Ovary (tissue), 9 donors: ENCODE data around the gene SNX7. TPM values are rescaled to one million over a fixed set of nuclear protein-coding genes. Genes with fewer than 3 reads are reported as not detected.

Experiments
- DNase-seq, 5 donors: peaks; one replicate each; pipeline ENCODE4 v3.0.0-alpha.2; 2019 to 2020
- H3K27ac ChIP-seq, 2 donors: fragments of 200-600 bp; one replicate each; pipeline versions ENCODE4 v1.5.1 to v1.8.0; 2019 to 2022
- H3K27me3 ChIP-seq: fragments of 200-600 bp; one replicate; pipeline ENCODE4 v1.8.0; 2022
- H3K36me3 ChIP-seq: fragments of 200-600 bp; sonication (generic); one replicate; pipeline ENCODE4 v1.5.1; 2019
- H3K4me1 ChIP-seq: one replicate; pipeline ENCODE4 v1.8.1; 2013; ENCODE audit warnings: mild to moderate bottlenecking, moderate library complexity; ENCODE audit not compliant: insufficient read depth
- H3K4me3 ChIP-seq: fragments of 200-600 bp; sonication (generic); one replicate; pipeline ENCODE4 v1.5.1; 2017
- H3K9me3 ChIP-seq, 2 donors: fragments of 200-600 bp in 1 of 2; sonication (generic) in 1 of 2; one replicate each; pipeline versions ENCODE4 v1.5.1 to v1.8.1; 2013 to 2019; ENCODE audit warnings: mild to moderate bottlenecking in 1 of 2, moderate library complexity in 1 of 2
- CTCF ChIP-seq, 3 donors: fragments of 450-650 bp in 2 of 3; fragments of 200-600 bp in 1 of 3; IDR thresholded peaks; one replicate each; pipeline versions ENCODE4 v1.5.1 to v1.8.0; 2016 to 2022; ENCODE audit warnings: antibody characterized with exemption in 3 of 3, mild to moderate bottlenecking in 1 of 3
- EP300 ChIP-seq: sonication (generic); formaldehyde crosslinking; IDR thresholded peaks from one replicate; pipeline ENCODE4 v1.6.1; 2017; ENCODE audit warnings: antibody characterized with exemption
- POLR2A ChIP-seq: fragments of 450-650 bp; IDR thresholded peaks from one replicate; pipeline ENCODE4 v1.6.1; 2017; ENCODE audit warnings: antibody characterized with exemption, mild to moderate bottlenecking, moderate library complexity
- WGBS, 3 donors: extraction: QIAGEN DNeasy Blood & Tissue Kit in 1 of 3; methylation state at CpG; one replicate each; pipeline versions ENCODE4 v1.1.5 to v1.1.7; 2013 to 2017; 5-methylcytosine and 5-hydroxymethylcytosine counted together
- intact Hi-C, 4 donors: fragments of 100-400 bp; cut with DNase I; formaldehyde crosslinking; loops; one replicate each; pipeline versions ENCODE4 v1.11.0 to v1.15.1; 2022 to 2023
- polyA plus RNA-seq, 2 donors: library from polyadenylated mRNA; stranded (reverse); fragments of 200-250 nt in 1 of 2; fragments of 350-450 nt in 1 of 2; fragmentation: Illumina TruSeq in 1 of 2; extraction: RNeasy Lipid Tissue Mini Kit (QIAGEN cat#74804) in 1 of 2; gene quantifications; one replicate each; pipeline ENCODE4 v1.2.3, GENCODE V29; 2013 to 2014
- total RNA-seq, 7 donors: library from RNA; depleted of rRNA in 2 of 7; stranded (reverse); fragments of >200 nt in 2 of 7; fragmentation: NEBNext Ultra II Directional in 3 of 7; extraction: Animal tissue kit (Norgen Biotek cat#: 25700) in 3 of 7; gene quantifications; one replicate each; pipeline versions ENCODE4 v1.1.0 to v1.2.4, GENCODE V29; 2016 to 2023
- donor health status: DM: no; HTN: no; CAD: no; lungs with moderate emphysema.
- donor health status: DM: no; HTN: no; CAD: no.
- donor health status: Bipolar disorder and iron deficiency.
- donor health status: DM: yes; HTN: yes; CAD: no.
- donor health status: DM: no; HTN: no; CAD: no.
- donor health status: DM: yes; HTN: yes; CAD: no.

The SNX7 gene
- total and polyA plus RNA-seq, 9 donors = 5.4 to 33.0 (median 11.7) TPM

GRCh38 chr1:98754176-98754575 is 92.7 kb downstream of the SNX7 start:
- TF ChIP-seq EP300 = no peak
- no peak for TF ChIP-seq CTCF (IDR thresholded peaks at IDR 0.05)
- no peak for TF ChIP-seq POLR2A
- 51 to 59% (median 53%) methylated on average over 1 of the region's 1 CpG for WGBS, 3 donors
- H3K9me3 ChIP-seq = no peaks in the 10 kb centered on the region
- H3K4me3 ChIP-seq = no peak overlapping the region
- no peaks in the 10 kb centered on the region for H3K27me3 ChIP-seq
- H3K4me1 ChIP-seq = no peaks in the 10 kb centered on the region
- H3K27ac ChIP-seq = no peak overlapping the region
- no peaks in the 10 kb centered on the region for H3K36me3 ChIP-seq
- intact Hi-C loops = no loop called here
- no peak for DNase-seq

GRCh38 chr1:98761219-98761865 is 99.8 kb downstream of the SNX7 start:
- H3K36me3 ChIP-seq = no peaks in the 10 kb centered on the region
- no peaks in the 10 kb centered on the region for H3K27me3 ChIP-seq
- H3K9me3 ChIP-seq = no peaks in the 10 kb centered on the region
- no peak for TF ChIP-seq EP300
- no peak for TF ChIP-seq POLR2A
- no peak for TF ChIP-seq CTCF (IDR thresholded peaks at IDR 0.05)
- no peak overlapping the region for H3K27ac ChIP-seq
- intact Hi-C loops = no loop called here
- 82 to 93% (median 91%) methylated on average over 4 of the region's 4 CpGs for WGBS, 3 donors
- no peak for DNase-seq
- H3K4me3 ChIP-seq = no peak overlapping the region
- no peaks in the 10 kb centered on the region for H3K4me1 ChIP-seq

GRCh38 chr1:98763488-98764150 is 102.1 kb downstream of the SNX7 start:
- no peaks in the 10 kb centered on the region for H3K9me3 ChIP-seq
- H3K27ac ChIP-seq = no peak overlapping the region
- no peaks in the 10 kb centered on the region for H3K4me1 ChIP-seq
- intact Hi-C loops = no loop called here
- no peak overlapping the region for H3K4me3 ChIP-seq
- H3K36me3 ChIP-seq = no peaks in the 10 kb centered on the region
- no peak for DNase-seq
- WGBS, 3 donors = 66 to 71% (median 67%) methylated on average over 3 of the region's 3 CpGs
- no peak for TF ChIP-seq CTCF (IDR thresholded peaks at IDR 0.05)
- TF ChIP-seq POLR2A = no peak
- no peak for TF ChIP-seq EP300
- H3K27me3 ChIP-seq = no peaks in the 10 kb centered on the region

GRCh38 chr1:98764485-98764884 is 103.0 kb downstream of the SNX7 start:
- H3K36me3 ChIP-seq = no peaks in the 10 kb centered on the region
- no peak for DNase-seq
- H3K27ac ChIP-seq = no peak overlapping the region
- no peak for TF ChIP-seq CTCF (IDR thresholded peaks at IDR 0.05)
- TF ChIP-seq POLR2A = no peak
- TF ChIP-seq EP300 = no peak
- no peaks in the 10 kb centered on the region for H3K27me3 ChIP-seq
- no peaks in the 10 kb centered on the region for H3K4me1 ChIP-seq
- no peak overlapping the region for H3K4me3 ChIP-seq
- intact Hi-C loops = no loop called here
- whole genome bisulfite sequencing, 3 donors = 40 to 62% (median 51%) methylated on average over 1 of the region's 1 CpG
- no peaks in the 10 kb centered on the region for H3K9me3 ChIP-seq
